Ureter (tissue), 1 donor: ENCODE measurements around the gene TNPO3. TPM values are rescaled to one million over a fixed set of nuclear protein-coding genes. Genes with fewer than 3 reads are reported as not detected.
"Not testable (repeated sequence)": the region's sequence is repeated elsewhere in the genome, so short reads cannot be mapped to it uniquely, and the experiment has no call there.

ENCODE experiments used
- DNase-seq: peaks from one replicate; pipeline ENCODE4 v3.0.0-alpha.2; 2020; ENCODE audit warnings: low spot score
- total RNA-seq: library from RNA; stranded (reverse); gene quantifications from one replicate; pipeline ENCODE4 v1.2.4, GENCODE V29; 2023
- donor health status: DM: yes; HTN: yes; CAD: no.

Gene TNPO3
- total RNA-seq, 1 donor from 2014 or later, result 43.4 TPM

- no peak for DNase-seq
Observed at GRCh38 chr7:129069021-129069420, 14.1 kb upstream of the TNPO3 start.

GRCh38 chr7:129067943-129068548 is 13.1 kb upstream of the TNPO3 start:
- no peak for DNase-seq

DNA sequence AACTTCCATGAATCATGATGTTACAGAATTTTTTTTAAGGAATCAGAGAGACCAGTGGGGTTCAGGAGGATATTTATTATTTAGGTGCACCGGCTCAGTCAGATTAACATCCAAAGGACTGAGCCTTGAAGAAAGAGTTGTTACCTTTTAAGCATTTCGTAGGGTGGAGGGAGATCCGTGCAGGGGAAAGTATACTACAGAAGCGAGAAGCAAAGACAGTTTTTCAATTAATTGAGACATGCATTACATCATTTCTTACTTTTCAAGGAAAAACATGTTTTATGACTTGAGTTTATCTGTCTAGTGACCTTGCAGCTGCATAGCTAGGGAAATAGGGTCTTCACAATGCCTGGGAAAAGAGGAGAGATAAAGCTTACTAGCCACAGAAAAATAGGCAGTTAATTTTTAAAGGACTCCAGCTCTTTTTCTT is 12.2 kb upstream of the TNPO3 start:
- not testable (repeated sequence) for DNase-seq

- DNase-seq, result no peak
Observed at GRCh38 chr7:129066290-129067131, 11.6 kb upstream of the TNPO3 start.

DNA sequence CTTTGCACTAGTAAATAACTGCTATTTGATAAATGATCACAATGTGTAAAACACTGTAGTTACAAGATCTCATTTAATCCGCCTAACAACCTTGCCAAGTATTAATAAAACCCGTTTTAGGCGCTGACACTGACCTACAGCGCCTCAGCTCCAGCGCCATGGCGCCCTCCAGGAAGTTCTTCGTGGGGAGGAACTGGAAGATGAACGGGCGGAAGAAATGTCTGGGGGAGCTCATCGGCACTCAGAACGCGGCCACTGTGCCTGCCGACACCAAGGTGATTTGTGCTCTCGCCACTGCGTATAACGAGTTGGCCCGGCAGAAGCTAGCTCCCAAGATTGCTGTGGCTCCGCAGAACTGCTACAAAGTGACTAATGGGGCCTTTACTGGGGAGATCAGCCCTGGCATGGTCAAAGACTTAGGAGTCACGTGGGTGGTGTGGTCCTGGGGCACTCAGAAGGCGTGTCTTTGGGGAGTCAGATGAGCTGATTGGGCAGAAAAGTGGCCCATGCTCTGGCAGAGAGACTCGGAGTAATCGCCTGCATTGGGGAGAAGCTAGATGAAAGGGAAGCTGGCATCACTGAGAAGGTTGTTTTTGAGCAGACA is 1.1 kb upstream of the TNPO3 start:
- DNase-seq, result no peak

DNA sequence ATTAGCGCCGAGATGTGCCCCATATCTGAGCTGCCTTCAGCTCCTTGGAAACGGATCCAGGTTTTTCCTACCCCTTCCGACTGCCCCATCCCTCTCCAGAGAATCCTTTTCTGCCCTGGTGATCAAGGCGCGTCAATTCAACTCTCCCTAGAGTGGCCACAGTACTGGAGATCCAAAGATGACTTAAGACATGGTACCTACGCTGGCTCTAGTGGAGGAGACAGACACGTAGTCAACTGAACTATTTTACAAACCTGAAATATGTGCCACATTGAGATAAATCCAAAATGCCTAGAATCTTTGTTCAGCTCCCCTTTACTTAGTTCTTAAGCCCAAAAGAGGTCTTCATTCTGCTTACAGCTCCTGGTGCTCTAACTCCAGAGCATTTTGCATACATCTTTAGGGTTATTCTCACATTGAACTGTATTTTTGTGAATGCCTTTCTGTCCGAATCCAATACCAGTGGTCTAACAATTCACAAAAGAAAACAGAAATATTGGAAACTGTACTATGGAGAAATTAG is 444 bp upstream of the TNPO3 start:
- no peak for DNase-seq

- no peak for DNase-seq
Observed at GRCh38 chr7:129053938-129054437, 923 bp downstream of the TNPO3 start.

DNA sequence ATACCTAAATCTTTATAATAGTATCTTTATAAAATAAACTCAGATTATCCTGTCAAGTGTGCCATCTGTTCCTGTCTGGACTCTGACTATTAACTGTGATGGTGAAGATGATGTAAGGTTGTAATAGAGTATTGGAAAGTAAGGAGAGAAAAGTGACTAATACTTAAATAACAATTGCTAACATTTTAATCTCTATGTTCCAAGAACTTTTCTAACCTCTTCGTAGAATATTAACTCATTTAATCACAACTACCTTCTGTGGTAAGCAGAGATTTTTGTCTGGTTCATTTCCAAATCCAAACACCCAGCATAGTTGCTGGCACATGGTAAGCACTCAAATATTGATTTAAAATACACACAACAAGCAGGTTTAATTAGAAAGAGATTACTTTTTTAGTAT is 2.5 kb downstream of the TNPO3 start:
- no peak for DNase-seq

GRCh38 chr7:129051459-129051858 is 3.5 kb downstream of the TNPO3 start:
- DNase-seq, result not testable (repeated sequence)

- no peak for DNase-seq
Observed at GRCh38 chr7:129047761-129048160, 7.2 kb downstream of the TNPO3 start.

DNA sequence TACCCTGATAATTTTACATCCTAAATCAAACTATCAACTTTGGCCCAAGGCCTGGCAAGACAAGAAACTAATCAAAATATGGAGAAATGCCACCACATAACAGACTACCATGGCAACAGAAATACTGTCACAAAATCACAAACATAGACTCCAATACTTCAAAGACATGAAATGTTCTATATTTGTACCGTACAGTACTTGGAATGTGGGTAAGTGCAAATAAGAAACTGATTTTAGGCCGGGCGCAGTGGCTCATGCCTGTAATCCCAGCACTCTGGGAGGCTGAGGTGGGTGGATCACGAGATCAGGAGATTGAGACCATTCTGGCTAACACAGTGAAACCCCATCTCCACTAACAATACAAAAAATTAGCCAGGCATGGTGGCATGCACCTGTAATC is 9.2 kb downstream of the TNPO3 start:
- DNase-seq, result no peak

DNA sequence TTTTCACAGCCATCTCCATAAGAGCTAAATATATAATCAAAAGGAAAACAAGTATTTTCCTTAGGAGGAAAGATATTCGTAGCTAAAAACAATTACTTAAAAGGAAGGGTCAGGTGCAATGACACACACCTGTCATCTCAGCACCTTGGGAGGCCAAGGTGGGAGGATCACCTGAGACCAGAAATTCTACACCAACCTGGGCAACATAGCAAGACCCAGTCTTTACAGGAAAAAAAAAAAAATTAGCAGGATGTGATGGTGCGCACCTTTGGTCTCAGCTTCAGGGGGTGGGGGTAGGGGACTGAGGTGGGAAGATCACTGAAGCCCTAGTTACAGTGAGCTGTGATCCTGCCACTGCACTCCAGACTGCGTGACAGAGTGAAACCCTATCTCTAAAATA is 11.9 kb downstream of the TNPO3 start:
- DNase-seq, result no peak

GRCh38 chr7:129041142-129042085 is 13.5 kb downstream of the TNPO3 start:
- no peak for DNase-seq

DNA sequence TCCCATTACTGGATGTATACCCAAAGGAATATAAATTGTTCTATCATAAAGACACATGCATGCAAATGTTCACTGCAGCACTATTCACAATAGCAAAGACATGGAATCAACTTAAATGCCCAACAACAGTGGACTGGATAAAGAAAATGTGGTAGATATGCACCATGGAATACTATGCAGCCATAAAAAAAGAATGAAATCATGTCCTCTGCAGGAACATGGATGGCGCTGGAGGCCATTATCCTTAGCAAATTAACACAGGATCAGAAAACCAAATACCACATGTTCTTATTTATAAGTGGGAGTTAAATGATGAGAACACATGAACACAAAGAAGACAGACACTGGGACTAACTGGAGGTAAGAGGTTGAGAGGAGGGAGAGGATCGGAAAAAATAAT is 16.4 kb downstream of the TNPO3 start:
- not testable (repeated sequence) for DNase-seq

GRCh38 chr7:129037585-129037984 is 17.3 kb downstream of the TNPO3 start:
- no peak for DNase-seq

GRCh38 chr7:129032017-129032416 is 22.9 kb downstream of the TNPO3 start:
- no peak for DNase-seq

GRCh38 chr7:129030440-129030839 is 24.5 kb downstream of the TNPO3 start:
- DNase-seq, result no peak

DNA sequence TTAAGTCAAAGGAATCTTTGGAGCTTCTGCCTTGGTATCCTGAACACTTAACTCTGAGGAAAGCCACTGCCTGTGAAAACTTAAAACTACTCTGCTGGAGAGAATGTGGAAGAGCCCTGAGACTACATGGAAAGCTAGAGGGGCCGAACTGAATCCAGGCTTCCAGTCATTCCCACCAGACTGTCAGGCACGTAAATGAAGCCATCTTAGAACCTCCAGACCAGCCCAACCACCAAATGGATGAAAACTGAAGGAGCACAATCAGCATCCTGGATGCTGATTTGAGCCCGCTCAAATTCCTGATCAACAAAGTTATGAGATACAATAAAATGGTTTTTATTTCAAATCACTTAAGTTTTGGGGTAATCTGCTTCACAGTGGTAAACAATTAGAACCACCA is 30.8 kb downstream of the TNPO3 start:
- DNase-seq, result no peak

GRCh38 chr7:129021656-129022055 is 33.3 kb downstream of the TNPO3 start:
- DNase-seq, result no peak

DNA sequence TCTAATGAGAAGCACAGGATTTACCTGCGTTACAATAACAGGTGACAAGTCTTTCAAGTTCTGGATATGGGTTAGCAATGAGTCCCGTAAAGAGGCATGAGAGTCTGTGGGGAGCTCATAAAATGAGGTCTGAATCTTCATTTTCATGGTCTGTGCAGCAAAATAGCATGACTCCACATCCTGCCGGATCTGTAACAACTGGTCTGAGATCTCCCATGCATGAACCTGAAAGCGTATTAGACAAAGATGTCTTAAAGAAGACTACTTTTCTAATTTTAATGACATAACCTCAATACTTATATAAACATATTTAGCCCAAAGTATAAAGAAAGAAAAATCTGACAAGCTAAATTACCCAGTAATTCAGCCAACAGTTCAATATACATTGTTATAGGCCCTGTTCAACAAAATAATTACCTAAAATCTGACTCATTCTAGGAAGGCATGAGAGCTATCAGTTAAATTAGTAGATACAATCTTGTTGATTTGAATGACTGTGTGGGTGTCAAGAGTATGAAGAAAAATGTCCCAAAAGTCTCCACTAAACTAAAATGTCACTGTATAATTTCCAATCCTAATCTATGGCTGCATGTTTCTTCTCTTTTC is 36.9 kb downstream of the TNPO3 start:
- DNase-seq, result no peak

- no peak for DNase-seq
Observed at GRCh38 chr7:129017264-129017663, 37.6 kb downstream of the TNPO3 start.
